Measurements from ENCODE around the gene MAPKAP1.
A peak's percentile ranks its signal among the peaks of the same experiment; 100 is the strongest.

MAPKAP1 gene

DNA sequence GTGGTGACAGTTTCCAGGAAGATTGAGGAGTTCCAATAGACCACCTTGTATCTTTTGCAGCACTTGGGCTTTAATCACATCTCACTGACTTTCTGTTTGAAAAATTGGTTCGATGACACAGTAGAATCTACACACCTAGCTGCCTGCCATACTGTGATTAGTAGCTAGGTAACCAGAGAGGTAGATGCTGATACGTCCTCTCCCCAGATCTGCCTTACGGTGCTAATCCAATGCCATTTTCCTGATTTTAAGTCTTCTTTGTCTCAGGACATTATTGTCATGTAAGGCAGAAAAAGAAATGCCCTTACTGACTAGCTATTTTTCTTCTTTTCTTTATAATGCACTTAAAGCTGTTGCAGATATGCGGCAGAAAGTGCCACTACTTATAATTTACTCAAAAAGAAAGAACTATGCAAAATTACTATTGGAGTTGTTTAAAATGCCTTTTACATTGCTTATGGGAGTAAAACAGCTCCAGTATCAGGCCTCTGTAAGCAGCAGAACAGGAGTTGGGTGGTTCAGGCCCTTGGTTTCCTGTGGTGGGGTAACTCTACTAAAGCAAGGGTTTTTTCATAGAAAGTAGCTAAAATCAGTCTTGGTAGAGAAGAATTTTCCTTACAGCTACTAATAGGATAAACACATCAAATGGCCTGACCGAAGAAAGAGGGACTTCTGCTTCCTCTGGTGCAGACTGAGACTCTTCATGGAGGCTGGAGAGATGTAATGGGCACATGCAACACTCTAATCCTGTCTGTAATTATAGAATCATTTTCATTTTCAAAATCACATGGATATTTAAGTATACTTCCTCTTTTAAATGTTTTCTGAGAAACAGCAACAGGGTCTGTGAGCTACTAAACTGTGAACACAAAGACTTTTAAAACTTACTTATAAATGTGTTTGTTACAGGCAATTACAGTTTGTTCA lies 177.2 kb downstream of the MAPKAP1 start:
- no peak for DNase-seq

DNA sequence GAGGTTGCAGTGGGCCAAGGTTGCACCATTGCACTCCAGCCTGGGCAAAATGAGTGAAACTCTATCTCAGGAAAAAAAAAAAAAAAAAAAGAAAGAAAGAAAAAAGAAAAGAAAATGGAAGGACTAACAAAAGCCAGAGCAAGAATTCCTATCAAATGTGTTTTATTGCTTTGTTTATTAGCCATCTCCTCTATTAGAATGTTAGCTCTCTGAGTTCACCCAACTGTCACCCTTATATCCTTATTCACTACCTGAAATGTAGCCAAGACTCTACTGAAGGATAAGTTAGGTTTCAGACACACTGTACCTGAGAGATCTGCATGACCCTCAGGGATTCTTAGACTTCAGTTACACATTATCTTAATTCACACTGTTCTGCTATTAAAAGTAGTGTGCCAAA lies 177.9 kb downstream of the MAPKAP1 start:
- DNase-seq: no peak

DNA sequence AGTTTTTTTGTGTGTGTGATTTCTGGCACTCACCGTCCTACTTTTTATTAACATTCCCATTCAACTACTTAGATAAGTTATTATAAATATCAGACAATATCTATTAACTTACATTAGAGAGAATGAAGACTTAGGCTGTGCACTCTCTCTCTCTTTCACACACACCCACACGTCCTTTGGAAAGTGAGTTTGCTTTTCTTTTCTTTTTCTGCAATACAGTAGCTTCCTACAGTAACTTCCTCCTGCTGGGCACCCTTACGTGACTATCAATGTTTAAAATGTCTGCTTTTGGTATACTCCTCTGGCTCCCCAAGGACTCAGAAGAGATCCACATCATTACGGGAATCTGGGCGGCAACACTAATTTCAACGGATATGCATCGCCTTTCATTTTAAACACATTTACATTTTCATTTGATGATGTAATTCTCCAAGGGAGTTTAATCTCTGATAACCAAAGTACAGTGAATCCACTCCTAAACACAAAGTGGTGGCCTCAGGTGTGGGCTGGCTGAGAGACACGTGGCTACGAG lies 179.5 kb downstream of the MAPKAP1 start:
- no peak for DNase-seq

DNA sequence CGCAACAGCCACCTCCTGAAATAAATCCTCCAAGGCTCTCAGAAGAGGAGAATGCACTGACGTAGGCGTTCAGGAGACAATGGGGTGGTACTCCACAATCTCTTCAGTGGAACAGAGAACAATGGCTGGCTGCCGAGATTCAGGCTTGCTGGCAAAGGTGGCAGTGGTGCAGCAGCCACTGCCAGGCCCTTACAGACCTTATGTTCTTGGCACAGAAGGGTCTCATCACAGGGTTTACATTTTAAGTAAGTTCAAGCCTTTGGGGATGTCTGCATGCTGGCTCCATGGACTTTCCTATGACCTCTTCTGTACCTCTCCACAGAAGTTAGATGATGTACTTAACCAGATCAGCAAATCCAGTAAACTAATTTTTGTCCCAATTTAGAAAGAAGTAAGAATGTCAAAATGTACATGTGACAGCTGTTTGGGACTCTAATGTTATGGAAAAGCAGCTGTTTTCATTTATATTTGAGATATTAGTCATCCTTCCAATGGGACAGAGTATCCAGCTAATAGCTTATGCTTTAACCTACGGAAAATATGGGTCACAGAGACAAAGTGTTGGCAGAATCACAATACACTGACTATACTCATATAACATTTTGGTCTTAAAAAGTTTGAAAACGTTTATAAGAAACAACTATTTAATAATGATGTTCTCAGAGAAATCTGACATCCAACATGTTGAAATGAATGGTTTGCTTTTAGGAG lies 180.9 kb downstream of the MAPKAP1 start:
- no peak for DNase-seq

DNA sequence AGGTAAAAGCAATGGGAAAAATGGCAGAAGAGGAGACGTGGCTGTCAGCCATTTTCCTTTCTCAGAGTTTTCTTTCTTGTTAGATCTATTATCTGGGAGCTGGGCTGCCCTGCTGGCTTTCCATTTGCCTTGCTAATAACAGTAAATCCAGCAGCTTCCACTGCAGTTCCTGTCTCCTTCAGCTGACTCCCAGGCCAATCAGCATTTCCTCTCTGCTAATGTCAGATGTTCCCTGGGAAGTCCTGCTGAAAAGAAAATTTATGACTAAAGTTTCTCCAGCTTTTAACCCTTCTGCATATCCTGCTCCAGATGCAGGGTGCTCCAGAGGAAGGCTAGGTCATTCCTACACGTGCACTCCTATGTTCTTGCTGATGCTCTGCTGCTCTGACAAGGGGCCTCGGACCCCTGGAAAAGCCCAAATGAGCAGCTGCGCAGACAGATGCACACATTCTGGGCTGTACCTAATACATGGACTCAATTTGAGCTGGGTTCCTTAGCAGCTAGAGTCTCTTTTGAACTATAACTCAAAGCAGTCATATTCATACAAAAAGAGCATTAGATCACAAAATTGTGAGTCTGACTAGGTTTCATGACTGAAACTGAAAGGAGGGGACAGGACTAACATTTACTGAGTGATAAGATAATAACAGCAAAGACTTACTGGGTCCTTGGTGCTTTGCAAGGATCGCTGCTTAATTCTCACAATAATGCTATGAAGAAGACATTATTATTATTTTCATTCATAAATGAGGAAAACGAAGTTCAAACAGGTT lies 182.2 kb downstream of the MAPKAP1 start:
- no peak for DNase-seq

DNA sequence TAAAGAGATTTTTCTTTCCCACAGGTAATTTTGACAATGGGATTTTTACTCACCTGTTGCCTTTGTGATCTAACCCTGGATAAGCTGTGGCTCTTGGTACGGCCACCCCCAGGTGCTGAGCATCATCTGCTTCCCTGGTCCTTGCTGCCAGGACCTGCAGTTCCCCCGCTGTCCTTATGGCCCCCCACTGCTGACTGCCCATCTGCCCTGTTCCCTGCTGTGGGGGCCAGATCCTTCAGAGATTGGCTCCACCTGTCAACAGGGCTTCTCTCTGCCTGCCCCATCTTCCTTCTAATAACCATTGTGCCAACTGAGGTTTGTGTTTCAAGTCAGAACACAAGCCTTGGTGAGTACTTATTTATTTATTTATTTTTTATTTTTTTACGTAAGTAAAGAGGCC lies 183.3 kb downstream of the MAPKAP1 start:
- no peak for DNase-seq

DNA sequence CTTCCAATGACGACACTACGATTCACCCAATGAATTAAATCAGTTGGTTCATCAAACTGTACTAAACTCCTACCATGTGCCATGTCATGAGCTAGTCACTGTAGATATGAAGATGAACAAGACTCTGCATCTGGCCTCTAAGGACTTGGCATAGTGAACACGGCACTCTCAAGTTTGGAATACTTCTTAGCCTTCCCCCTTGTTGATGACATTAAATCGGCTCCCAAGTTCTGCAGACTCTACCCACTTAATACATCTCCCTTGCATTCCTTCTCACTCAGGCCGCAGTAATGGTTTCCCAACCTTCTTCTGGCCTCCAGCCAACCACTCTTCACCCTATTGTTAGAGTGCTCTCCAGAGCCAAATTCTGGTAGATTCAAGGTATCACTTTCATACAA lies 184.7 kb downstream of the MAPKAP1 start:
- no peak for DNase-seq

DNA sequence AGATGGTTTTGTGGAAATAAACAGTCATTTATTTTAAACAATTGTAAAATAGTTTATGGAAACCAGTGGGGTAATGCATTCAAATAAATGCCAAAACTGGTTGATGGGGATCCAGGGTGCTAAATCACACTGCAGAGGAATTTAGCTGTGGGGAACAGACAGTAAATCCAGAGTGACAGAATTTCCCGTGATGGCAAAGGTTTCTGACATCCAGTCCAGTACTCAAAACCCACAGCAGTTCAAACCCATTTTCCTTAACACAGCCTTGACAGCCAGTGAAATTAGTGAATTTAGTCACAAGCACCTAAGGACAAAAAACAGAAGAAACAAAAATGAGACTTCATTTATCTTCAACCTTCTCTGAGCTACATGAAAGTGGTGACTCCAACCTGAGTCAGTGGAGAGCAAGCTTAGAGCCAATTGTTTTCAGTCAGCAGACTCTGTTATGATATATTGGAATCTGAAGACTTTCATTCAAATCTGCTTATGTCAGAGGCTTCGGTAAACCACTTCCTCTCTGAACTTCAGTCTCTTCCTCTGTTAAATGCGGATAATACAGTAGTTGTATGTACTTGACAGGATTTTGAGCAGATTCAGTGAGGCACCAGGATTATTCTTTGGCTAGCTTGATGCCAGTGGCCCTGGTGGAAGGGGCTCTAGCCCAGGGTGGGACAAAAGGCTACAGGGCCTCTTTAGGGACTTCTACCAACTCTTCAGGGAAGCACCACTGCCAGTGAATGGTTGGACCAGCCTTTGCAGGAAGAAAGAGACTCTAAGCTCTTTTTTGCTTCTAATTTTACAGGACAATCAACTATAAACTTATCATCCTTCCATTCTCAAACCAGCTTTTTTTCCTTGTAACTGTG lies 185.3 kb downstream of the MAPKAP1 start:
- DNase-seq: no peak

DNA sequence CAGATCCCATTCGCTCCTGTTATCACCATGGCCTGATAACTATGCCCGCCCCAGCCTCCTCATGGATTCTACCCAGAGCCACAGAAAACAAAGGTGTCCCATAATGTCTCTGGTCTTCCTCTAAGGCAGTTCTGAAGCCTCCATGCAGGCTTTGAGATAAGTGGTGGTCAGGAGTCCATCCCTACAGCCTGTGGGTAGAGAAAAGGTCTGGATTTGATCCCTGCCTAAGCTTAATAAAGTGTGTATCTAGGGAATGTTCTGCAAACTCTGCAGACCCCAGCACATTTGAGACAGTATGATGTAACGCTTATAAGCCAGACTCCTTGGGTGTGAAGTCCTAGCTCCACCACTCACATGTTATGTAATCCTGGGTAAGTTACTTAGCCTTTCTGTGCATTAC lies 187.3 kb downstream of the MAPKAP1 start:
- no peak for DNase-seq

DNA sequence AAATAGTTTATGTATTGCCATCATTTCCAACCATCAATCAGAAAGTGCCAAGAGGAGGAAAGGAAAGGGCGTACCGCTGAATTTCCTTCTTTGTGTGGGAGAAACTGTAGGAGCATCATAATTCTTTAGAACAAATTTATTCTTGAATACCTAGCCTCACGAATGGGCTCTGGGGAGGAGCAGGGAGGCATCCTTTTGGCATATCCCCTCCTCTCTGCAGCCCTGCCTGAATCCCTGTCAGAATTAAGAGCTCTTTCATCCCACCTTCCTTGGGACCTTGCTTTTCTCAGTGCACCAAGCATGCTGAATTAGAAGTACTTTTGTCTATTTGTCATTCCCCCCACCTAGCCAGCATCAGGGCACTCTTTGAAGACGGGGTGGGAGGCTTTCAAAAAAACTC lies 189.4 kb downstream of the MAPKAP1 start:
- DNase-seq: no peak

DNA sequence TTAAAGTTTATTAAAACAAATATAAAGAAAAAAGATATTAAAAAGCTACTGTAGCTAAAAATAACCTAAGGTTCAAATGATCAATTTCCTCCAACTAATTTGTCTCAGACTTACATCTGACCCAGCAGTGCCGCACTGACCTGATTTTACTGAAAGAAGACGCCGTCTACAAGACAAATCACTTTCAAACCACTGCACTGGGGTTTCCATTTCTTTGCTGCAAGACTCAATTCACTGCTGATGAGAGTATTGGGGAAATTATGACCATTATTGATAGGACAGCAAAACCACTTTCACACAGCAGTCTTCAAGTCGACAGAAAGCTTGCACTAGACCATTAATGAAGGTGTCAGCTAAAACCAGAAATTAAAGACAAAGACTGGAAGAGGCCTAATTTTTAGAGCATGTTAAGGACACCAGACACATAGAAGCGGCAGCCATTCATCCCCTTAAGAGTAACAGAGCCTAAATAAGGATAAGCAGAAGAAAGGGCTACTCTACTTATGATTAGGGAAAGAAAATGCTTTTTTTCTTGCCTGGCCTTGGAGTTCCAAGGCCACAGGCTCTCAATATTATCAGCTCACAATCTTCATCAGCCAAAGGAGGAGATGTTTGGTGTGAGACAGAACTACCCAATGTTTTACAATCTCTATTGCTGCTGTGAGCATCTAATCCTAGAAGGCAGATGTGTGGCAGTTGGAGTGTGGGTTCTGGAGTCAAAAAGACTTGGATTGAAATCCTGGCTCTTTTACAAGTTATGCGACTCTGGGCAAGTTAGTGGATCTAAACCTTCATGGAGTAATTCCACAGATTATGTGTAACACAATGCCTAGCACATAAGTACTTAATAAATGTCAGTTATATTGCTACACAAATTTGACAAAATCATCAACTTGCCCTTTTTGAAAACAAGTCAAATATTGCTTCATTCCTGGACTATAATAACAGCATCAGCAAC lies 190.7 kb downstream of the MAPKAP1 start:
- no peak for DNase-seq

DNA sequence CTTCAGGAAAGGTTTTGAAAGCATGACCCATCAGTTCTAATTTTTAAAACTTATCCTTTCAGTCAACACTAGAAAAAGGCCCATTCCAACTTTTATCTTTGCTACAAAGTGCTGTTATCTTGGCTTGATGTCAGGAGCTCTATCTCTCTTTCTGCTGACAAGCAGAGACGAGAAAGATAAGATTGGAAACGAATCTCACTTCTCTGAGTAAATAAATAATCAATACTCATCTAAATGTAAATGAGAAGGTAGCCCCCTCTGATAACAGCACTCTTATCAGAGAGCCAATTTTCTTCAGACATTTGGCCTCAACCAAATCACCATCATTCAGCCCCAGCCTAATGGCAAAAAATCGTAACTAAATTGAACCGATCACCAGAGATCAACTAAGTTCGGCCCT lies 191.7 kb downstream of the MAPKAP1 start:
- DNase-seq: no peak

DNA sequence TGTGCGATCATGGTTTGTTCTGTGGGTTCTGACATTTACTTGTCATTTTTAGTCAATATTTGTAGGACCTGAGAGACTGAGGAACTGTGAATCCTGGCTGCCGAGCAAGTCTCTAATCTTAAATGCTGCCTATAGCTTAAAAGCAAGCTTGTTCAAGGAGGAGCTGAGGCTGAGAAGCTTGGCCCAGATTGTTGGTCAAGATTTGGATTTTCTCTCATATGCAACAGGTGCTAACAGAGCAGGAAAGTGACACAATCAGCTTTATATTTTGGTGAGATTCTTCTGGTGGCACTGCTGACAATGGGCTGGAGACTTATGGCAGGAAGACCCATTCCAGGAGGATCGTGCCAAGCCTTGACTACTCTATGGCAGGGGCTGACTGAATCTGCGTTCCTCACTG lies 192.5 kb downstream of the MAPKAP1 start:
- DNase-seq: no peak

DNA sequence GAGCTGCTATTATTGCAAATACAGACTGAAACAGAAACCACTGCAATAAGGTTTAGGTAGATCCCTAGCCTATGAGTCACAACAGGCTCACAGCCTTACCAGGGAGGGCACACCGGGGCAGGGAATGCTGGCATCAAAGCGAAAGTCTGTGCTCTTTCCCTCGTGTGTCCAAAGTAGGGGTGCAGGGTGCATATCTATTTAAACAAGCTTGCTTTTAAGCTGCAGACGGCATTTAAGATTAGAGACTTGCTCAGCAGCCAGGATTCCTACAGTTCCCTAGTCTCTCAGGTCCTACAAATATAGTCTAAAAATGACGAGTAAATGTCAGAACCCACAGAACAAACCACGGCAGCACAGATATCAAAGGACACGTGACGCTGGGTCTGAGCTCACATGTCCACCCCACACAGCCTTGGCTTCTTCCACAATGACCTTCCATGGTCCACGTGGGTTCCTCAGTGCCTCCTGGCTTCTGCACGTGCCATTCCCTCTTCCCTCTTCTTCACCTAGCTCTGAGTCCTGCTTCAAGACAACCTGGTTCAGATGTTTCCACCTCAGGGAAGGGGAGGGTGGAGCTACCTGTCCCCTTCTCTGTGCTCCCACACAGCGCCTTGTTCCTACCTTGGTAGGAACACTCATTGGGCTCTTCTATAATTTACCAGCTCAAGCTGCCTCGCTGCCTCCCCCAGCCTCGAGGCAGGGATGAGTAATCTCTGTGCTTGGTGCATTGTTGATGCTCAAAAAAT lies 193.2 kb downstream of the MAPKAP1 start:
- peak; percentile 74 for DNase-seq

DNA sequence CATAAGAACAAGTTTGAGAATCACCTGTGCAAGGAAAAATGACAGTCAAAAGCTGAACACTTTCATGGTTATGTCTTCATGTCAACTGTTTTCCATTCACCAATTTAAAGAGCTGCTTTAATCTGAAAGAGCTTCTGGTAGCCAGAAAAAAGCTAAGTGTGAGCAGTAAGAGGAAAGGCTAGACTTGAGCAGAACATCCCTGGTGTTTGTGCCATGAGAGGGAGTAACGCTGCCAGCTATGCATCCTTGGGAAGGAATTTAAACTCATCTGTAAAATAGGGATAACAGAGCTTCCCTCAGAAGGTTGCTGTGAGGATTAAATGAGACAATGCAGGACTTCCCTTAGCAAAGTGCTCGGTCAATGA lies 193.7 kb downstream of the MAPKAP1 start:
- no peak for DNase-seq

DNA sequence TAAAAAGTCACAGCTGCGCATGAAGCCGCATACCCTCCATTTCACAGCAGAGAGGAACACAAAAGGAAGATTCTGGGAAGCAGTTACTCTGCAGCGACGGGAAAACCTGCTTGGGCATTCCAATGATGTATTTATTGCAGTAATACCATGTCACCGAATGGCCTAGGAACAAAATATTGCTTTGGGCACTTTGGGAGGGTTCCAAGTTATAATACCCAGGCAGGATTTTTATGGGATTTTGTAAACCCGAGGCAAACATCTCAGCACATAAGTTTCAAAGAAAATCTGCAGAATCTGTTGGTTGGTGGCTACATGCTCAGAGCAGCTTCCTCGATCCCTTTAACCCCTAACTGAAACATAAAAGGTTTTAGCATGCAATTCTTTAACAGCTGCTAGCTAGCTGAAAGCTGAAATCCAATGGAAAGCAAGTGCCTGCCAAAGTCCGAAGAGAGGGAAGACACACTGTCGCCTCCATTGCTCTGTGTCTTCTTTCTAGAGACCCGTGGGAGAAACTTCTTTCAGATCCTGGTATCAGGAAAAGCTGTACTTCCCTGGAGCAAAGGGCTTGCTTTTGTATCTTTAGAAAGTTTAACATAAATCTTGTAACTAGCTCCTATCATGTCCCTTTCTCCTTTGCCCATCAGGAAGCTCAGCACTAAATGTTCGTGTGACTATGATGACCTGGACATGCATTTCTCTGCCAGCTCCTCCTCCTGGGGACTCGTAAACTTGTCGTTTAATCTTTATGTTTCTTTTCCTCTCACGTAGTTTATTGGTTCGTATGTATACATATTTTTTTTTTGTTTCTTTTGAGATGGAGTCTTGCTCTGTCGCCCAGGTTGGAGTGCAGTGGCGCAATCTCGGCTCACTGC lies 195.0 kb downstream of the MAPKAP1 start:
- no peak for DNase-seq

DNA sequence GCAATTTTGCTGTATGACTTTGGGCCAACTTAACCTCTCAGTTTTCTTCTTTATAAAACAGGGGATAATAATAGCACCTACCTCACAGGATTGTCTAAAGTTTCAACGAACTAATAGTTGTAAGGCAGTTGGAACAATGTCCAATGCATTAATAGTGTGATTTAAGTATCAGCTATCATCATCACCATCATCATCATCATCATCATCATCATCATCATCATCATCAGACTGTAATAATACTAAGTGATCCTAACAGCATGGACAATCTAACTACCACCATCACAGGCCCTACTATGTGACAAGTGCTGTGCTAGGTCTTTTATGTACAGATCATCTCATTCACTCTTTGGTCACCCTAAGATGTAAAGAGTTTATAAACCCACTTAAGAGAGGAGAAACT lies 196.0 kb downstream of the MAPKAP1 start:
- DNase-seq: no peak

DNA sequence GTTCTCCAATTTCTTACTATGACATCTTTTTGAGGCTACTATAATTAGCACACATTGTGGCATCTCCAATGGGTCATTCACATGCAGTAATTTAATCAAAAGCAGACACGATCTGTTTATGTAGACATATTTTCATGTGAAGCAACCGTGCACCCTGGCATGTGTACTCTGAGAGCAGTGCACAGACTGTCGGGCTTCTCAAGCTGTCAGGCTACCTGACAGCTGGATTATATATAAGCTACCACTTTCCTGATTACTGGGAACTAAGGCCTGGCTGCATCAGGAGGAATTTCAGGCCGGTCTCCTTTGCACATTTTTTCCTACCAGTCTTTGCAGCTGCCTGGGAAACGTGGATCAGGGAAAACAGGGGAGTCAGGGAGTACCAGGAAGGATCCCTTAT lies 197.5 kb downstream of the MAPKAP1 start:
- DNase-seq: no peak

DNA sequence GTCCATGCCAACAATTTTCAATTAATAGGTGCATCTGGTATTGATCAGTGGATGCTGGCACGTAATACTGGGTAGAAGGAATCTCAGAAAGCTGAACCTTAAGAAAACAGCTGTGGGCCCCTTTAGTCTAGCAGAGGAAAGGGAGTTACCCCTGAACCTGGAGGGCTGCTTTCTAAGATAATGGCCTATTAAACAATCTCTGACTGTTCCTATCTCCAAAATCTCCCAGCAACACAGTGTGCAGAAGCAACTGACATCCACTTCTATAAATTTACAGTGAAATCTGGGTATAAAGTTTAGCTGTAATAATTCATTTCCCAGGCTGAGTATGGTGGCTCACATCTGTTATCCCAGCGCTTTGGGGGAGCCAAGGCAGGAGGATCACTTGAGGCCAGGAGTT lies 198.8 kb downstream of the MAPKAP1 start:
- no peak for DNase-seq

Data from activated effector memory CD4-positive, alpha-beta T cell treated with anti-CD3 and anti-CD28 coated beads, Interleukin-2, amount 50 U/mL, for 16 hours (primary cell).